ENCODE data around the gene CD248.
"Not testable (repeated sequence)": the region's sequence is repeated elsewhere in the genome, so short reads cannot be mapped to it uniquely, and the experiment has no call there.

CD248 gene

DNA sequence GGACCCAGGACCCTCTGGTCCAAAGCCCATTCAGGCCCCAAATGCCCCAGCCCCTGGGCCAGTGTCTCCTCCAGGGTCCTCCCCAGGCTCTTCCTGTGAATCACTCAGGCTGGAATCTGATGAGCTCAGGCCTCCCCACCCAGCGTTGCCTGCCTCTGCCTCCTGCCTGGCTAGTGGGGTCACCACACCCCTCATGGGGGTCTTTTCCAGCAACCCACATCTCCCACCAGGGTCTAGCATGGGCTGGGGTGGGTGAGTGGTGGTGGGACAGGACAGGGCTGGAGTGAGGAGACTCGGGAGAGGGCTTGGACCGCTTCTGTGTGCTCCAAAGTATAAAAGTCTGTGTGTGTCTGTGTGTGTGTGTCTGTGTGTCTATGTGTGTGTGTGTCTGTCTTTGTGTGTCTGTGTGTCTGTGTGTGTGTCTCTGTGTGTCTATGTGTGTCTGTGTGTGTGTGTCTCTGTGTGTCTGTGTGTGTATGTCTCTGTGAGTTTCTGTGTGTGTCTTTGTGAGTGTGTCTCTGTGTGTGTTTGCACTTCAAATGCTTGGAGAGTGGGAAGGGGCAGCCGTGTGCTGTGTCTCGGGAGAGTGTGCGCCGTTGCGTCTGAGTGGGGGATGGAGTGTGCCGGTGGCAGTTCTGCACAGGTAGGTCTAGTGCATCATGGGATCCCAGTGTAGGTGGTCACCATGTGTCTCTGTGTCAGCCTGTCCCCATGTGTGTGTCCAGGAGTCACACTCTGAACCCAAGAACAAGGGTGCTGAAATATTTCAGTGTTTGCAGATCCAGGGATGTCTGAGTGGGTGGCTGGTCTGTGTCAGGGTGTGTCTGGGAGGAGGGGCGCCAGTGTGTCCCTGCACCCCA is 10.6 kb upstream of the CD248 start:
- 89 to 92% methylated on average over 10 of the region's 10 CpGs for WGBS, 2 experiments
- Histone ChIP-seq H3K4me1 (ENCODE audit: control insufficient read depth, insufficient read depth, low read length) (peaks cover 21% of the 10 kb centered on the region), H3K27me3 (ENCODE audit: control insufficient read depth, insufficient read depth, low read length, poor library complexity, severe bottlenecking) (peaks cover 6% of the 10 kb centered on the region), H3K36me3 (ENCODE audit: control insufficient read depth, insufficient read depth, low read length) (no peaks in the 10 kb centered on the region), H3K27ac (ENCODE audit: insufficient read depth, low read depth, low read length, poor library complexity, severe bottlenecking) (no peak overlapping the region), H3K9me3 (ENCODE audit: control insufficient read depth, low read length) (no peaks in the 10 kb centered on the region), H3K4me3 (ENCODE audit: insufficient read depth, low read depth, low read length) (no peak overlapping the region)

DNA sequence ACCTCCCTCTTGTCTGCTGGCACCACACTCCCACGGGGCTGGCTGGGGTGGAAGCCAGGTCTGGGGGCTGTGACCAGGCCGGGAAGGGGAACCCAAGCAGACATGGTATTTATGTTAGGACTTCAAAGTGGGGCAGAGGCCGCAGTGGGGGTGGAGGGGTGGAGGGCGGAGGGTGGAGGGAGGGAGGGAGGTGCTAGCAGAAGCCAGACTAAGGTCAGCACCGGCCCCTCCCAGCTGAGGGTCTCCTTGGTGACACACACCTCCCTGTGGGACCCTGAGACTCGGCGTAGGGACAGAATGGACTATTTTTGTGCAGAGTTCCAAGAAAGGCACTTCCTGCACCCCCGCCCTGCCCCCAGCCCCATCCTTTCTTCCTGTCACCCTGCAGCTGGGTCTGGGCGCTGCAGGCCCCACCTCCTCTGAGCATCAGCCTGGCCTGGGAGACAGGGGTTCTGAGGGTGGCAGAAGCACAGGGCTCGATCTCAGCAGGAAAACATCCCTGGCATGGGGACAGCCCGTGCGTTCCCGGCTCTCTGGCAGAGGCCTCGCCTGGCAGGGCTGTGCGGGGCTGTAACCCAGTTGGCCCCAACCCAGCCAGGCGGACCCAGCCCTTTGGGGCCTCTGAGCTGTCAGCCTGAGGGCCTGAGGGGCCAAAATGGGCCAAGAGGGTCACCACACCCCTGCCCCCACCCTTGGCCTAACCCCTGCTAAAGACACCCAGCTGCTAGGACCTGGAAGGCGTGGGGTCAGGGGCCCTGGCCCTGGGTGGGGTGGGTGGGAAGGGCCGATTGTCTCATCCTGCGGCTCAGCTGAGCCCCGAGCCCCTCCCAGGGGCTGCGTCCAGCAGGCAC is 9.6 kb upstream of the CD248 start:
- H3K27me3 ChIP-seq (ENCODE audit: control insufficient read depth, insufficient read depth, low read length, poor library complexity, severe bottlenecking) = peaks cover 6% of the 10 kb centered on the region
- 79 to 81% methylated on average over 21 of the region's 21 CpGs for WGBS, 2 experiments

DNA sequence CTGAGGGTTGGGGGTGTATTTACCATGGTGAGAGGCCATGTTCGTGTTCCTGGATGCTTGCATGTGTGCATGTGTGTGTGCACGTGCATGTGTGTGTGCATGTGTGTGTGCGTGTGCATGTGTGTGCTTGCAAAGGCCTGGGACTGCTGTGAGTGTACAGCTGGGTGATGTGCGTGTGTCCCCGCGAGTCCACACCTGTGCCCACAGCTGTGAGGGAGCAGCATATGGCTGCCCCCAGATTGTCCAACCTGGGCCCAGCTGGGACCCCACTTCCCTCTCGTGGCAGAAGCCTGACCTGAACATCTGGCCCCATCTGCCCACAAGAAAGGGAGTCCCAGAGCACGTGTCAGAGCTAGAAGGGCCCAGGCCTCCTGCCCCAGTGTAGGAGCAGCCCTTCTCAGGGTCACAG is 8.4 kb upstream of the CD248 start:
- peaks cover 15% of the 10 kb centered on the region for H3K4me1 ChIP-seq (ENCODE audit: control insufficient read depth, insufficient read depth, low read length)
- H3K27me3 ChIP-seq (ENCODE audit: control insufficient read depth, insufficient read depth, low read length, poor library complexity, severe bottlenecking) = peaks cover 6% of the 10 kb centered on the region

More for the DNA sequence above, 9.6 kb upstream of the CD248 start:
- no peak overlapping the region for H3K4me3 ChIP-seq (ENCODE audit: insufficient read depth, low read depth, low read length)
- H3K27ac ChIP-seq (ENCODE audit: insufficient read depth, low read depth, low read length, poor library complexity, severe bottlenecking) = no peak overlapping the region
- H3K9me3 ChIP-seq (ENCODE audit: control insufficient read depth, low read length) = no peaks in the 10 kb centered on the region
- no peaks in the 10 kb centered on the region for H3K36me3 ChIP-seq (ENCODE audit: control insufficient read depth, insufficient read depth, low read length)
- peaks cover 21% of the 10 kb centered on the region for H3K4me1 ChIP-seq (ENCODE audit: control insufficient read depth, insufficient read depth, low read length)

DNA sequence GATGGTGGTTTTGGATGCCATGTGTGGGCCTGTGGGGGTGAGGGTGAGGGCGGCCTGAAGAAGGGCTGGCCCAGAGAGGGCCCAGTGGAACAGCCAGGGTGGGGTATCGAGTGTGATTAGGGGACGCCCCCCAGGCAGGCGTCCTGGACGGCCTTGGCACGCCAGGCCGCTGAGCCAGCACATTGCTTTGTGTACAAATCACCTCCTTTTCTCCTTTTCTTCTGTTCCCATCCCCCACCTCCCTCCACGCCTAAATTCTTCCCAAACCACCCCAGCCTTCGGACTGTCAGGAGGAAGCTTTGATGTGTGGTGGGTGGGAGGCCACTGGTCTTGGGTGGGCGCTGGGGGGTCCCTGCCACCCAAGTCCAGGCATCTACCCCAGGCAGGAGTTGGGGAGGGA is 7.8 kb upstream of the CD248 start:
- Histone ChIP-seq H3K9me3 (ENCODE audit: control insufficient read depth, low read length) (no peaks in the 10 kb centered on the region), H3K27me3 (ENCODE audit: control insufficient read depth, insufficient read depth, low read length, poor library complexity, severe bottlenecking) (peaks cover 6% of the 10 kb centered on the region), H3K4me3 (ENCODE audit: insufficient read depth, low read depth, low read length) (no peak overlapping the region), H3K36me3 (ENCODE audit: control insufficient read depth, insufficient read depth, low read length) (no peaks in the 10 kb centered on the region), H3K27ac (ENCODE audit: insufficient read depth, low read depth, low read length, poor library complexity, severe bottlenecking) (no peak overlapping the region), H3K4me1 (ENCODE audit: control insufficient read depth, insufficient read depth, low read length) (peaks cover 15% of the 10 kb centered on the region)
- WGBS, 2 experiments = 68 to 76% methylated on average over 8 to 9 of the region's 10 CpGs

More for the DNA sequence above, 8.4 kb upstream of the CD248 start:
- Histone ChIP-seq H3K27ac (ENCODE audit: insufficient read depth, low read depth, low read length, poor library complexity, severe bottlenecking) (no peak overlapping the region), H3K36me3 (ENCODE audit: control insufficient read depth, insufficient read depth, low read length) (no peaks in the 10 kb centered on the region), H3K4me3 (ENCODE audit: insufficient read depth, low read depth, low read length) (no peak overlapping the region), H3K9me3 (ENCODE audit: control insufficient read depth, low read length) (no peaks in the 10 kb centered on the region)
- WGBS, 2 experiments = 89 to 91% methylated on average over 8 of the region's 8 CpGs

DNA sequence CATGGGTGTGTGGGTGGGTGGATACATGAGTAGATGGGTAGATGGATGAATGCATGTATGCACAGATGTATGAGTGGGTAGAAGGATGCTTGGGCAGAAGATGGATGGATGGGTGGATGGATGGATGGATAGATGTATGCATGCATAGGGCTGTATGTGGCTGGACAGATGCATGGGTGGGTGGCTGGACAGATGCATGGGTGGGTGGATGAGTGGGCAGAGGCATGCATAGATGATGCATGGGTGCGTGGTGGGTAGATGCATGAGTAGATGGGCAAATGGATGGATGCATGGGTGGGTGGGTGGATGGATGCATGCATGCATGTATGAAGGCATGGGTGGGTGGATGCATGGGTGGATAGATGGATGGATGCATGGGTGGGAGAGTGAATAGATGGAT is 6.8 kb upstream of the CD248 start:
- Histone ChIP-seq H3K36me3 (ENCODE audit: control insufficient read depth, insufficient read depth, low read length) (no peaks in the 10 kb centered on the region), H3K4me3 (ENCODE audit: insufficient read depth, low read depth, low read length) (no peak overlapping the region), H3K9me3 (ENCODE audit: control insufficient read depth, low read length) (no peaks in the 10 kb centered on the region), H3K27ac (ENCODE audit: insufficient read depth, low read depth, low read length, poor library complexity, severe bottlenecking) (no peak overlapping the region), H3K27me3 (ENCODE audit: control insufficient read depth, insufficient read depth, low read length, poor library complexity, severe bottlenecking) (peaks cover 3% of the 10 kb centered on the region), H3K4me1 (ENCODE audit: control insufficient read depth, insufficient read depth, low read length) (peaks cover 15% of the 10 kb centered on the region)
- WGBS, 2 experiments = 95% methylated on average over 1 of the region's 1 CpG

DNA sequence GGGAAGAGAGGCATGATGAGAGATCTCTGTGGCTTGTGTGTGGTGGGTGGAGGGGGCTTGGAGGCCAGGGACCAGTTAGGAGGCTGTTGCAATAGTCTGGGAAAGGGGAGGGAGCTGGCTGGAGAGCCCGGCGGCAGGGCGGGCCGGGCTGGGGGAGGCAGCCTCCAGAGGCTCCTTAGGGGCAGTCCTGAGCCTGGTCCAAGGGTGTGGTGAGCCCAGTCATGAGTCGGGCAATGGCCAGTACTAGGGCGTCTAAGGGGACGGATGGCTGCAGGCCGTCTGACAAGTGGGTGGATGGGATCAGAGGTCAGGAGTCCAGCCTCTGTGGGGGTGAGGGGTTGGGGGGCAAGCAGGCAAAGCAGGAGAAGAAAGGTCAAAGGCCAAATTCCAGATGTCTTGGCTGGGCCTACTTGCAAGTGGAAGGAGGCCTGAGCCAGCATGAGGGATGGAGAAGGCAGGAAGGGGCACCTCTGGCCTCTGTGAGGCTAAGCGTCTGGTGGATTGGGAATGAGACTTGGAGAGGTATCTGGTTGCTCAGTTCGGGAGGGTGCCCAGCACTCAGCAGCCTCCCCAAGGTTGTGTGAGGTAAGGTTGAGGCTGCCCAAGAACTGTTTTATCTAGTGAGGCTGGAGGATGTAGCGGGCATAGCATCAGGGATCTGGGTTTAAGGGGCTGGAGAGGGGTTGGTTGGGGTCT is 6.0 kb upstream of the CD248 start:
- Histone ChIP-seq H3K27me3 (ENCODE audit: control insufficient read depth, insufficient read depth, low read length, poor library complexity, severe bottlenecking) (no peaks in the 10 kb centered on the region), H3K9me3 (ENCODE audit: control insufficient read depth, low read length) (no peaks in the 10 kb centered on the region), H3K4me3 (ENCODE audit: insufficient read depth, low read depth, low read length) (no peak overlapping the region), H3K4me1 (ENCODE audit: control insufficient read depth, insufficient read depth, low read length) (peaks cover 22% of the 10 kb centered on the region), H3K27ac (ENCODE audit: insufficient read depth, low read depth, low read length, poor library complexity, severe bottlenecking) (no peak overlapping the region), H3K36me3 (ENCODE audit: control insufficient read depth, insufficient read depth, low read length) (no peaks in the 10 kb centered on the region)
- WGBS, 2 experiments = 89 to 92% methylated on average over 11 of the region's 11 CpGs

DNA sequence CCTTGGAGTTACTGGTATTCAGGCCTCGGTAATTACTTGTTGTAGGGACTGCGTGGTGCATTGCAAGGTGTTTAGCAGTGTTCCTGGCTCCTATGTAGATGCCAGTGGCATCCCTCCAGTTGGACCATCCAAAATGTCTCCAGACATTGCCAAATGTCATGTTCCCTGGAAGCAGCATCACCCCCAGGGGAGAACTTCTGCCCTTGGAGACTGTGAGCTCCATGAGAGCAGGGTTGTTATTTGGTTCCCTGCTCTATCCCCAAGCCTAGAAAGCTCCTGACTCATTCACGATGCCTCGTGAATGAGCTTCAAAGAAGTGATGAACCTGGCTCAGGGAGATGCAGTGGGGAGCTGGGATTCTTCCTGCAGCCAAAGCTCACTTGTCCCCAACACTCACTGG is 4.8 kb upstream of the CD248 start:
- Histone ChIP-seq H3K27ac (ENCODE audit: insufficient read depth, low read depth, low read length, poor library complexity, severe bottlenecking) (no peak overlapping the region), H3K4me1 (ENCODE audit: control insufficient read depth, insufficient read depth, low read length) (peaks cover 35% of the 10 kb centered on the region)
- WGBS, 2 experiments = 90 to 96% methylated on average over 4 of the region's 4 CpGs

DNA sequence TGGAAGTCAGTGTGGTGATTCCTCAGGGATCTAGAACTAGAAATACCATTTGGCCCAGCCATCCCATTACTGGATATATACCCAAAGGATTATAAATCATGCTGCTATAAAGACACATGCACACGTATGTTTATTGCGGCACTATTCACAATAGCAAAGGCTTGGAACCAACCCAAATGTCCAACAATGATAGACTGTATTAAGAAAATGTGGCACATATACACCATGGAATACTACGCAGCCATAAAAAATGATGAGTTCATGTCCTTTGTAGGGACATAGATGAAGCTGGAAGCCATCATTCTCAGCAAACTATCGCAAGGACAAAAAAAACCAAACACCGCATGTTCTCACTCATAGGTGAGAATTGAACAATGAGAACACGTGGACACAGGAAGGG is 3.9 kb upstream of the CD248 start:
- WGBS, 2 experiments = 92 to 97% methylated on average over 4 of the region's 6 CpGs
- H3K36me3 ChIP-seq (ENCODE audit: control insufficient read depth, insufficient read depth, low read length); H3K4me3 ChIP-seq (ENCODE audit: insufficient read depth, low read depth, low read length); H3K27ac ChIP-seq (ENCODE audit: insufficient read depth, low read depth, low read length, poor library complexity, severe bottlenecking); H3K9me3 ChIP-seq (ENCODE audit: control insufficient read depth, low read length); H3K27me3 ChIP-seq (ENCODE audit: control insufficient read depth, insufficient read depth, low read length, poor library complexity, severe bottlenecking): not testable (repeated sequence)
- H3K4me1 ChIP-seq (ENCODE audit: control insufficient read depth, insufficient read depth, low read length) = peaks cover 39% of the 10 kb centered on the region

More for the DNA sequence above, 4.8 kb upstream of the CD248 start:
- peaks cover 1% of the 10 kb centered on the region for H3K27me3 ChIP-seq (ENCODE audit: control insufficient read depth, insufficient read depth, low read length, poor library complexity, severe bottlenecking)
- no peaks in the 10 kb centered on the region for H3K36me3 ChIP-seq (ENCODE audit: control insufficient read depth, insufficient read depth, low read length)
- no peak overlapping the region for H3K4me3 ChIP-seq (ENCODE audit: insufficient read depth, low read depth, low read length)
- no peaks in the 10 kb centered on the region for H3K9me3 ChIP-seq (ENCODE audit: control insufficient read depth, low read length)

DNA sequence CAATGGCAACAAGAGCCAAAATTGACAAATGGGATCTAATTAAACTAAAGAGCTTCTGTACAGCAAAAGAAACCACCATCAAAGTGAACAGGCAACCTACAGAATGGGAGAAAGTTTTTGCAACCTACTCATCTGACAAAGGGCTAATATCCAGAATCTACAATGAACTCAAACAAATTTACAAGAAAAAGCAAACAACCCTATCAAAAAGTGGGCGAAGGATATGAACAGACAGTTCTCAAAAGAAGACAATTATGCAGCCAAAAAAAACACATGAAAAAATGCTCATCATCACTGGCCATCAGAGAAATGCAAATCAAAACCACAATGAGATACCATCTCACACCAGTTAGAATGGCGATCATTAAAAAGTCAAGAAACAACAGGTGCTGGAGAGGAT is 3.4 kb upstream of the CD248 start:
- H3K27me3 ChIP-seq (ENCODE audit: control insufficient read depth, insufficient read depth, low read length, poor library complexity, severe bottlenecking); H3K9me3 ChIP-seq (ENCODE audit: control insufficient read depth, low read length); H3K27ac ChIP-seq (ENCODE audit: insufficient read depth, low read depth, low read length, poor library complexity, severe bottlenecking); H3K4me3 ChIP-seq (ENCODE audit: insufficient read depth, low read depth, low read length); H3K36me3 ChIP-seq (ENCODE audit: control insufficient read depth, insufficient read depth, low read length): not testable (repeated sequence)
- peaks cover 36% of the 10 kb centered on the region for H3K4me1 ChIP-seq (ENCODE audit: control insufficient read depth, insufficient read depth, low read length)
- 76 to 87% methylated on average over 1 of the region's 2 CpGs for WGBS, 2 experiments

DNA sequence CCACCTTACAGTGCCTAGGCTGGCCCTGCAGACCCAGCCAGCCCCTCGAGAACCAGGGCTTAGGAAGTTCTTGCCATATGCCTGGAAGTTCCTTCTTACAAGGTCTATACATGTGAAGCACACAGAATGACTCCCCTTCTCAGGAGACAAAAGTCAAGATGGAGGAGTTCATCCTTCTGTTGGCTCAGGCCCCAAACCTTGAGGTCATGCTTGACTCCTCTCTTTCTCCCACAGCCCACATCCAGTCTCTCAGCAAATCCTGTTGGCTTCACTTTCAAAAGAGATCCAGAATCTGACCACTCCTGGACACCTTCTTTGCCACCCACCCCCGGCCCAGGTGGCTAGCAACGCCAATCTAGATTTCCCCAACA is 1.7 kb upstream of the CD248 start:
- Histone ChIP-seq H3K4me1 (ENCODE audit: control insufficient read depth, insufficient read depth, low read length) (peaks cover 33% of the 10 kb centered on the region), H3K9me3 (ENCODE audit: control insufficient read depth, low read length) (no peaks in the 10 kb centered on the region), H3K4me3 (ENCODE audit: insufficient read depth, low read depth, low read length) (no peak overlapping the region), H3K36me3 (ENCODE audit: control insufficient read depth, insufficient read depth, low read length) (no peaks in the 10 kb centered on the region), H3K27me3 (ENCODE audit: control insufficient read depth, insufficient read depth, low read length, poor library complexity, severe bottlenecking) (peaks cover 9% of the 10 kb centered on the region), H3K27ac (ENCODE audit: insufficient read depth, low read depth, low read length, poor library complexity, severe bottlenecking) (no peak overlapping the region)
- 88 to 90% methylated on average over 3 of the region's 3 CpGs for WGBS, 2 experiments

Data from ectodermal cell (in vitro differentiated cells).